T-cell (primary cell): ENCODE data around the gene KPNA5. TPM values are rescaled to one million over a fixed set of nuclear protein-coding genes. Genes with fewer than 3 reads are reported as not detected.
A peak's percentile ranks its signal among the peaks of the same experiment; 100 is the strongest.

ENCODE experiments used
- ATAC-seq, 4 experiments: fragments of 200-7000 bp in 3 of 4; fragments of 150-1000 bp in 1 of 4; cut with Tn5 transposase; replicated peaks in 1 of 4; 1 replicate in 3 of 4; 2 replicates in 1 of 4; pipeline ENCODE4 v1.10.0; 2021; ENCODE audit warnings: moderate library complexity in 3 of 4, mild to moderate bottlenecking in 2 of 4, moderate number of reproducible peaks in 1 of 4
- CTCF ChIA-PET, 2 donors: fragments of 300-600 bp; sonication (Branson Sonifier 250); formaldehyde crosslinking; loops; one replicate each; lab custom pipeline; 2022; ENCODE audit warnings: antibody characterized with exemption in 2 of 2; lab: Charles Lee
- POLR2A ChIA-PET, 2 donors: fragments of 300-600 bp; sonication (Branson Sonifier 250); formaldehyde crosslinking; loops; one replicate each; lab custom pipeline; 2022; ENCODE audit warnings: antibody characterized with exemption in 2 of 2; lab: Charles Lee
- DNase-seq, 35 experiments: peaks; one replicate each; pipeline versions ENCODE4 v3.0.0 to v3.0.0-alpha.2; 2013 to 2023
- H3K27ac ChIP-seq: one replicate; pipeline ENCODE4 v1.5.1; 2013; ENCODE audit warnings: low read length
- H3K27me3 ChIP-seq, 2 experiments: replicated peaks in 1 of 2; 1 replicate in 1 of 2; 2 replicates in 1 of 2; pipeline versions ENCODE4 v1.6.1 to v1.7.0; 2013; ENCODE audit warnings: low read length in 1 of 2, mixed read lengths in 1 of 2; ENCODE audit not compliant: control insufficient read depth in 2 of 2, insufficient read depth in 2 of 2; ENCODE audit errors: extremely low read depth in 1 of 2
- H3K36me3 ChIP-seq, 2 donors: 1 replicate in 1 of 2; 2 replicates in 1 of 2; pipeline versions ENCODE4 v1.6.1 to v1.7.0; 2013; ENCODE audit warnings: low read length in 1 of 2; ENCODE audit not compliant: control insufficient read depth in 2 of 2, insufficient read depth in 1 of 2; ENCODE audit errors: extremely low read depth in 1 of 2
- H3K4me1 ChIP-seq, 2 experiments: 1 replicate in 1 of 2; 2 replicates in 1 of 2; pipeline versions ENCODE4 v1.6.1 to v1.7.0; 2013; ENCODE audit warnings: low read length in 2 of 2, mixed read lengths in 1 of 2; ENCODE audit not compliant: insufficient read depth in 2 of 2, control insufficient read depth in 1 of 2; ENCODE audit errors: extremely low read depth in 1 of 2
- H3K4me3 ChIP-seq, 2 donors: 1 replicate in 1 of 2; 2 replicates in 1 of 2; pipeline versions ENCODE4 v1.5.1 to v1.7.0; 2013; ENCODE audit warnings: mild to moderate bottlenecking in 2 of 2, low read length in 1 of 2, moderate library complexity in 1 of 2; ENCODE audit not compliant: control insufficient read depth in 1 of 2; ENCODE audit errors: extremely low read depth in 1 of 2
- H3K9me3 ChIP-seq: 2 replicates; pipeline ENCODE4 v1.7.0; 2013
- H3K27ac Mint-ChIP-seq, 2 donors: one replicate each; pipeline ENCODE4 v1.8.0; 2020 to 2021; ENCODE audit warnings: mild to moderate bottlenecking in 2 of 2, mixed read lengths in 2 of 2
- H3K27me3 Mint-ChIP-seq, 2 donors: one replicate each; pipeline ENCODE4 v1.8.0; 2021 to 2022; ENCODE audit warnings: mixed read lengths in 2 of 2
- H3K36me3 Mint-ChIP-seq: one replicate; pipeline ENCODE4 v1.8.0; 2021; ENCODE audit warnings: mixed read lengths
- H3K4me1 Mint-ChIP-seq, 3 donors: one replicate each; pipeline ENCODE4 v1.8.0; 2020 to 2022; ENCODE audit warnings: mixed read lengths in 3 of 3, mild to moderate bottlenecking in 1 of 3
- H3K4me3 Mint-ChIP-seq, 3 donors: one replicate each; pipeline ENCODE4 v1.8.0; 2020 to 2022; ENCODE audit warnings: mild to moderate bottlenecking in 3 of 3, mixed read lengths in 3 of 3, moderate library complexity in 3 of 3
- H3K9me3 Mint-ChIP-seq, 3 donors: one replicate each; pipeline ENCODE4 v1.8.0; 2020 to 2022; ENCODE audit warnings: mixed read lengths in 3 of 3
- WGBS: methylation state at CpG from one replicate; pipeline ENCODE4 v1.1.5; 2013; ENCODE audit warnings: missing lambda C conversion rate; ENCODE audit not compliant: insufficient coverage; 5-methylcytosine and 5-hydroxymethylcytosine counted together
- total RNA-seq, 35 experiments: library from RNA in 6 of 35; stranded (reverse) in 6 of 35; fragments of 120-200 nt in 1 of 35; gene quantifications; one replicate each; pipeline versions ENCODE4 v1.2.1 to v1.2.4 and lab custom pipeline; 2013 to 2026

Gene KPNA5
- total RNA-seq, 5 donors from 2014 or later (not counting 1 experiment from before 2014, with no cell fraction given) = 41.3 to 57.3 (median 45.6) TPM

GRCh38 chr6:116763906-116764628, 83.1 kb downstream of the KPNA5 start:
- 92% methylated on average over 2 of the region's 11 CpGs for WGBS
- peaks cover 38 to 49% of the 10 kb centered on the region in 2 donors for H3K27me3 Mint-ChIP-seq

GRCh38 chr6:116764629-116764960, 83.6 kb downstream of the KPNA5 start:
- CTCF ChIA-PET = no interaction called here
- peak overlapping the region in 1 of 2 donors; percentile 36 for H3K4me3 ChIP-seq
- no peaks in the 10 kb centered on the region for H3K36me3 ChIP-seq
- no peaks in the 10 kb centered on the region for H3K36me3 Mint-ChIP-seq
- H3K27ac Mint-ChIP-seq = no peak overlapping the region
- H3K9me3 Mint-ChIP-seq = no peaks in the 10 kb centered on the region
- peaks cover 36 to 52% of the 10 kb centered on the region in 2 donors for H3K27me3 Mint-ChIP-seq
- ATAC-seq (no peak), DNase-seq (no peak)
- no peak overlapping the region for H3K27ac ChIP-seq
- peaks cover 3 to 23% of the 10 kb centered on the region in 2 experiments for H3K27me3 ChIP-seq
- peaks cover 11 to 15% (median 14%) of the 10 kb centered on the region in 3 donors for H3K4me1 Mint-ChIP-seq
- H3K9me3 ChIP-seq = no peaks in the 10 kb centered on the region
- peaks cover 0 to 8% of the 10 kb centered on the region in 2 experiments for H3K4me1 ChIP-seq
- peak overlapping the region in 2 of 3 donors; percentile 49 to 73 for H3K4me3 Mint-ChIP-seq
- WGBS = 48% methylated on average over 14 of the region's 19 CpGs
- POLR2A ChIA-PET = no interaction called here

More at GRCh38 chr6:116763906-116764628, 83.1 kb downstream of the KPNA5 start:
- ChIA-PET CTCF (no interaction called here), POLR2A (no interaction called here)
- no peak overlapping the region for H3K27ac ChIP-seq
- Mint-ChIP-seq H3K36me3 (no peaks in the 10 kb centered on the region), H3K9me3 (no peaks in the 10 kb centered on the region), H3K4me3 (peak overlapping the region in 1 of 3 donors; percentile 73), H3K27ac (no peak overlapping the region), H3K4me1 (peaks cover 11 to 15% (median 14%) of the 10 kb centered on the region in 3 donors)
- DNase-seq (no peak), ATAC-seq (no peak)
- H3K4me3 ChIP-seq = no peak overlapping the region
- H3K9me3 ChIP-seq = no peaks in the 10 kb centered on the region
- peaks cover 0 to 8% of the 10 kb centered on the region in 2 experiments for H3K4me1 ChIP-seq
- peaks cover 3 to 23% of the 10 kb centered on the region in 2 experiments for H3K27me3 ChIP-seq
- H3K36me3 ChIP-seq = no peaks in the 10 kb centered on the region

- DNase-seq (no peak), ATAC-seq (peak in 1 of 4 experiments; percentile 29)
- H3K36me3 ChIP-seq = no peaks in the 10 kb centered on the region
- Mint-ChIP-seq H3K27me3 (peaks cover 34 to 49% of the 10 kb centered on the region in 2 donors), H3K36me3 (no peaks in the 10 kb centered on the region), H3K4me1 (peaks cover 11 to 15% (median 14%) of the 10 kb centered on the region in 3 donors), H3K27ac (peak within 1 kb of the TSS in 1 of 2 donors; percentile 72), H3K4me3 (peak within 1 kb of the TSS; percentile 56 to 73 (median 67)), H3K9me3 (no peaks in the 10 kb centered on the region)
- ChIA-PET CTCF (no interaction called here), POLR2A (no interaction called here)
- peak within 1 kb of the TSS; percentile 6 to 36 for H3K4me3 ChIP-seq
- H3K27me3 ChIP-seq = peaks cover 3 to 23% of the 10 kb centered on the region in 2 experiments
- no peaks in the 10 kb centered on the region for H3K9me3 ChIP-seq
- WGBS = 4% methylated on average over 84 of the region's 89 CpGs
- peaks cover 0 to 8% of the 10 kb centered on the region in 2 experiments for H3K4me1 ChIP-seq
- H3K27ac ChIP-seq = no peak within 1 kb of the TSS
Observed at GRCh38 chr6:116764961-116765841, 84.2 kb downstream of the KPNA5 start, which contains the start of gene FAM162B. Gene FAM162B, minus strand, starts transcription at chr6:116765719. Its CDS starts 143 bp downstream, at chr6:116765576.

GRCh38 chr6:116766506-116767176, 85.6 kb downstream of the KPNA5 start:
- Mint-ChIP-seq H3K4me1 (peaks cover 11 to 15% (median 14%) of the 10 kb centered on the region in 3 donors), H3K27ac (no peak overlapping the region), H3K9me3 (no peaks in the 10 kb centered on the region), H3K27me3 (peaks cover 37 to 48% of the 10 kb centered on the region in 2 donors), H3K36me3 (no peaks in the 10 kb centered on the region), H3K4me3 (peak overlapping the region in 1 of 3 donors; percentile 73)
- 60% methylated on average over 1 of the region's 5 CpGs for WGBS
- Histone ChIP-seq H3K36me3 (no peaks in the 10 kb centered on the region), H3K27me3 (peaks cover 3 to 23% of the 10 kb centered on the region in 2 experiments), H3K4me1 (peaks cover 0 to 8% of the 10 kb centered on the region in 2 experiments), H3K4me3 (no peak overlapping the region), H3K27ac (no peak overlapping the region), H3K9me3 (no peaks in the 10 kb centered on the region)
- DNase-seq = no peak
- ChIA-PET POLR2A (no interaction called here), CTCF (interaction anchor here in 1 of 2 donors (0.5 kb wide), 1 partner anchor 66 kb away, joined by 3 read pairs; no protein-coding TSS in a partner anchor)
- ATAC-seq = no peak

- CTCF ChIA-PET = no interaction called here
- no CpG with 5 or more reads among the region's 2 CpGs for WGBS
- peaks cover 11 to 15% (median 14%) of the 10 kb centered on the region in 3 donors for H3K4me1 Mint-ChIP-seq
- ATAC-seq (no peak), DNase-seq (no peak)
- no peaks in the 10 kb centered on the region for H3K36me3 Mint-ChIP-seq
- no peak overlapping the region for H3K27ac ChIP-seq
- no peak overlapping the region for H3K4me3 Mint-ChIP-seq
- POLR2A ChIA-PET = no interaction called here
- no peaks in the 10 kb centered on the region for H3K9me3 ChIP-seq
- no peak overlapping the region for H3K27ac Mint-ChIP-seq
- peaks cover 0 to 8% of the 10 kb centered on the region in 2 experiments for H3K4me1 ChIP-seq
- no peaks in the 10 kb centered on the region for H3K9me3 Mint-ChIP-seq
- H3K36me3 ChIP-seq = no peaks in the 10 kb centered on the region
- H3K4me3 ChIP-seq = no peak overlapping the region
- peaks cover 3 to 23% of the 10 kb centered on the region in 2 experiments for H3K27me3 ChIP-seq
- peaks cover 42 to 46% of the 10 kb centered on the region in 2 donors for H3K27me3 Mint-ChIP-seq
Observed at GRCh38 chr6:116767715-116768114, 86.7 kb downstream of the KPNA5 start.

GRCh38 chr6:116772450-116772849, 91.4 kb downstream of the KPNA5 start:
- H3K27ac Mint-ChIP-seq = no peak overlapping the region
- Histone ChIP-seq H3K27me3 (peaks cover 0 to 3% of the 10 kb centered on the region in 2 experiments), H3K9me3 (no peaks in the 10 kb centered on the region), H3K4me1 (no peaks in the 10 kb centered on the region), H3K4me3 (no peak overlapping the region), H3K27ac (no peak overlapping the region), H3K36me3 (no peaks in the 10 kb centered on the region)
- ATAC-seq (no peak), DNase-seq (no peak)
- peaks cover 16% of the 10 kb centered on the region in 2 donors for H3K27me3 Mint-ChIP-seq
- H3K4me1 Mint-ChIP-seq = no peaks in the 10 kb centered on the region
- H3K9me3 Mint-ChIP-seq = no peaks in the 10 kb centered on the region
- WGBS = no CpG with 5 or more reads among the region's 1 CpG
- H3K4me3 Mint-ChIP-seq = no peak overlapping the region
- POLR2A ChIA-PET = no interaction called here
- no peaks in the 10 kb centered on the region for H3K36me3 Mint-ChIP-seq
- CTCF ChIA-PET = no interaction called here
